SU-DHL-6 (cell line): ENCODE results near the gene CTNND2.

Source experiments
- H2AFZ ChIP-seq: fragments of 200-600 bp; sonication (generic); 2 replicates; pipeline ENCODE4 v1.6.1; 2014; ENCODE audit warnings: low read depth, mild to moderate bottlenecking, moderate library complexity, mixed read lengths, antibody characterized with exemption, low read length; ENCODE audit not compliant: severe bottlenecking
- H3F3A ChIP-seq: fragments of 200-600 bp; shearing (Covaris generic); 2 replicates; pipeline ENCODE4 v1.6.0; 2016; ENCODE audit warnings: antibody characterized with exemption, mild to moderate bottlenecking; ENCODE audit not compliant: insufficient read depth
- H3K27ac ChIP-seq: fragments of 200-600 bp; sonication (generic); 2 replicates; pipeline ENCODE4 v1.5.1; 2016; ENCODE audit warnings: low read depth, mild to moderate bottlenecking, low read length, moderate library complexity, mixed read lengths
- H3K27me3 ChIP-seq: fragments of 200-600 bp; sonication (generic), shearing (Covaris generic); 2 replicates; pipeline ENCODE4 v1.6.0; 2014; ENCODE audit warnings: mild to moderate bottlenecking, low read length
- H3K36me3 ChIP-seq: fragments of 200-600 bp; sonication (generic); 2 replicates; pipeline ENCODE4 v1.6.1; 2014; ENCODE audit warnings: mild to moderate bottlenecking, low read length, mixed read lengths
- H3K4me2 ChIP-seq: fragments of 300-600, 200-600 bp; shearing (Covaris generic), sonication (generic); 2 replicates; pipeline ENCODE4 v1.6.0; 2014; ENCODE audit warnings: low read length, low read depth, mild to moderate bottlenecking; ENCODE audit not compliant: poor library complexity, severe bottlenecking
- H3K4me3 ChIP-seq: fragments of 200-600 bp; sonication (generic); 2 replicates; pipeline ENCODE4 v1.5.1; 2014; ENCODE audit warnings: antibody characterized with exemption, low read length, mild to moderate bottlenecking, mixed read lengths; ENCODE audit not compliant: insufficient read depth, poor library complexity, severe bottlenecking
- H3K79me2 ChIP-seq: fragments of 200-600 bp; sonication (generic); 2 replicates; pipeline ENCODE4 v1.6.1; 2014; ENCODE audit warnings: mild to moderate bottlenecking, low read length, moderate library complexity; ENCODE audit not compliant: insufficient read depth
- H3K9ac ChIP-seq: fragments of 200-600 bp; sonication (generic); 2 replicates; pipeline ENCODE4 v1.7.0; 2014; ENCODE audit warnings: mild to moderate bottlenecking, low read length
- H3K9me2 ChIP-seq: fragments of 200-600 bp; sonication (generic); replicated peaks from 2 replicates; pipeline ENCODE4 v1.6.1; 2014; ENCODE audit warnings: low read length; ENCODE audit not compliant: insufficient read depth
- H3K9me3 ChIP-seq: fragments of 200-600 bp; sonication (generic); 2 replicates; pipeline ENCODE4 v1.6.1; 2014; ENCODE audit warnings: low read length, mixed read lengths; ENCODE audit not compliant: insufficient read depth
- H4K20me1 ChIP-seq: fragments of 200-600 bp; sonication (generic); 2 replicates; pipeline ENCODE4 v1.6.1; 2014; ENCODE audit warnings: low read depth, mild to moderate bottlenecking, antibody characterized with exemption, low read length, moderate library complexity, mixed read lengths
- EZH2phosphoT487 ChIP-seq: fragments of 200-600 bp; sonication (generic), shearing (Covaris generic); conservative IDR thresholded peaks from 2 replicates; pipeline ENCODE4 v1.6.1; 2018; ENCODE audit warnings: mild to moderate bottlenecking, antibody characterized with exemption, low read length, moderate library complexity, mixed read lengths
- TF ChIP-seq, protein P1 (sequence below): fragments of 200-600 bp; sonication (generic); IDR thresholded peaks from one replicate; pipeline ENCODE4 v1.5.1; 2017; ENCODE audit warnings: antibody characterized with exemption, mild to moderate bottlenecking, low read length, moderate library complexity; ENCODE audit not compliant: insufficient read depth, poor library complexity, severe bottlenecking

Gene CTNND2

DNA sequence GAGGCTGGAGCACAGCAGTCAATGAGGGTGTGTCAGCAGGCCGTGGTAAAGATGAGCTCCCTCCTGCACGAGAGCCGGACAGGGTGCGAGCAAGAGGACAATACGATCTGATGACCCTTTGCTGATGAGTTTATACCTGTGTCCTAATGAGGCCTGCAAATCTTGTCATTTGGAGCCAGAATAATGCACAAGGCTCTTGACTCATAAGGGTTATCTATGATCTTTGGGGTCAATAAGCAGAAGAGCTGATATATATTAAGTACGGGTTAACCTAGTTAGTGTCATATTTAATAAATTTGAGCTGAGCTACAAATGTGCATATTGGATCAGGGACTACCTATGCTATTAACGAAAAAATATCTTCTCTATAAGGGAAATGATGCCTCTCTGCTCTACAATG lies 46.9 kb downstream of the CTNND2 start:
- Histone ChIP-seq H3F3A (no peaks in the 10 kb centered on the region), H3K27me3 (no peaks in the 10 kb centered on the region), H3K9me2 (no peaks in the 10 kb centered on the region), H3K4me3 (no peak overlapping the region), H3K79me2 (no peaks in the 10 kb centered on the region), H3K4me2 (no peak overlapping the region), H3K9ac (no peak overlapping the region), H2AFZ (no peak overlapping the region), H3K9me3 (no peaks in the 10 kb centered on the region), H3K36me3 (no peaks in the 10 kb centered on the region), H4K20me1 (no peaks in the 10 kb centered on the region), H3K27ac (no peak overlapping the region)
- TF ChIP-seq EZH2phosphoT487: no peak
- TF ChIP-seq, protein P1, sequence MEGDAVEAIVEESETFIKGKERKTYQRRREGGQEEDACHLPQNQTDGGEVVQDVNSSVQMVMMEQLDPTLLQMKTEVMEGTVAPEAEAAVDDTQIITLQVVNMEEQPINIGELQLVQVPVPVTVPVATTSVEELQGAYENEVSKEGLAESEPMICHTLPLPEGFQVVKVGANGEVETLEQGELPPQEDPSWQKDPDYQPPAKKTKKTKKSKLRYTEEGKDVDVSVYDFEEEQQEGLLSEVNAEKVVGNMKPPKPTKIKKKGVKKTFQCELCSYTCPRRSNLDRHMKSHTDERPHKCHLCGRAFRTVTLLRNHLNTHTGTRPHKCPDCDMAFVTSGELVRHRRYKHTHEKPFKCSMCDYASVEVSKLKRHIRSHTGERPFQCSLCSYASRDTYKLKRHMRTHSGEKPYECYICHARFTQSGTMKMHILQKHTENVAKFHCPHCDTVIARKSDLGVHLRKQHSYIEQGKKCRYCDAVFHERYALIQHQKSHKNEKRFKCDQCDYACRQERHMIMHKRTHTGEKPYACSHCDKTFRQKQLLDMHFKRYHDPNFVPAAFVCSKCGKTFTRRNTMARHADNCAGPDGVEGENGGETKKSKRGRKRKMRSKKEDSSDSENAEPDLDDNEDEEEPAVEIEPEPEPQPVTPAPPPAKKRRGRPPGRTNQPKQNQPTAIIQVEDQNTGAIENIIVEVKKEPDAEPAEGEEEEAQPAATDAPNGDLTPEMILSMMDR: no peak

DNA sequence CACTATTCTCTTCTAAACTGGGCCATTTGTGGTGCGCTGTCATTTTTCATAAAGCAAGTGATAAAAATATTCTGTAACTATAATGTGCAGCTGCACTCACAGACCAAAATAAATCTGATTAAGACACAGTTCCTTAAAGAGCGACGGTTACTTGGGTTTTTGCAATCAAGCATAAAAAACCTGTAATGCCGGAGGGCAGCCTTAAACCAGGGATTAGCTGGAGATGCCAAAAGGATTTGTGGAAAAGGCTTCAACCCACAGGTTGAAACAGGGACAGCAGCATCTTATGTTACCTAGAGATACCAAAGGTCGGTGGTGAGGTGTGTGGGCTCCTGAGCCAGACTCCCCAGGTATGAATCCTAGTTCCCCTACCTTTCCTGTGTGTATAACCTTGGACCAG lies 49.3 kb downstream of the CTNND2 start:
- no peak overlapping the region for H2AFZ ChIP-seq
- H3K27me3 ChIP-seq: no peaks in the 10 kb centered on the region
- no peak overlapping the region for H3K4me3 ChIP-seq
- no peaks in the 10 kb centered on the region for H3K36me3 ChIP-seq
- no peak overlapping the region for H3K9ac ChIP-seq
- no peaks in the 10 kb centered on the region for H3K79me2 ChIP-seq
- no peak for TF ChIP-seq EZH2phosphoT487
- TF ChIP-seq, protein P1: no peak
- no peaks in the 10 kb centered on the region for H3K9me2 ChIP-seq
- H3K27ac ChIP-seq: no peak overlapping the region
- no peaks in the 10 kb centered on the region for H4K20me1 ChIP-seq
- no peaks in the 10 kb centered on the region for H3K9me3 ChIP-seq
- no peaks in the 10 kb centered on the region for H3F3A ChIP-seq
- no peak overlapping the region for H3K4me2 ChIP-seq

DNA sequence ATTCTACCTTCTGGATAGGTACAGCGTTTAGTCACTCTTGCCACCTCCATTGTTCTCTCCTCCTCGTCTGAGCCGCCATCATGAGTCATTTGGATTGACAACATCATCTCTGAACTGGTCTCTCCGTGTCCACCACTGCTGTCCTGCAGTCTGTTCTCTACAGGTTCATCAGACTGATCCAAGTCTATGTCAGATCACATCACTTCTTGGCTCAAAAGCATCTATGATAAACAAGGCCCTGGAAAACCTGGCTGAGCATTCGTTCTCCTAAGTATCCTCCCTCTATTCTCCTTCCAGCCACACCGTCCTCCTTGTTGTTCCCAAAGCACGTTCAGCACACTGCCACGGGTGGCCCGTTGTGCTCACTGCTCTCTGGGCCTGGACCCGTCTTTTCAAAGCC lies 50.5 kb downstream of the CTNND2 start:
- Histone ChIP-seq H3K9me2 (no peaks in the 10 kb centered on the region), H3K36me3 (no peaks in the 10 kb centered on the region), H3K27me3 (no peaks in the 10 kb centered on the region), H3K27ac (no peak overlapping the region), H3K9ac (no peak overlapping the region), H2AFZ (no peak overlapping the region), H4K20me1 (no peaks in the 10 kb centered on the region), H3K4me2 (no peak overlapping the region), H3K9me3 (no peaks in the 10 kb centered on the region), H3K79me2 (no peaks in the 10 kb centered on the region), H3K4me3 (no peak overlapping the region), H3F3A (no peaks in the 10 kb centered on the region)
- TF ChIP-seq, protein P1: no peak
- TF ChIP-seq EZH2phosphoT487: no peak
